ENCODE measurements around the gene GHITM.
"Not testable (repeated sequence)": the region's sequence is repeated elsewhere in the genome, so short reads cannot be mapped to it uniquely, and the experiment has no call there.

GHITM gene

DNA sequence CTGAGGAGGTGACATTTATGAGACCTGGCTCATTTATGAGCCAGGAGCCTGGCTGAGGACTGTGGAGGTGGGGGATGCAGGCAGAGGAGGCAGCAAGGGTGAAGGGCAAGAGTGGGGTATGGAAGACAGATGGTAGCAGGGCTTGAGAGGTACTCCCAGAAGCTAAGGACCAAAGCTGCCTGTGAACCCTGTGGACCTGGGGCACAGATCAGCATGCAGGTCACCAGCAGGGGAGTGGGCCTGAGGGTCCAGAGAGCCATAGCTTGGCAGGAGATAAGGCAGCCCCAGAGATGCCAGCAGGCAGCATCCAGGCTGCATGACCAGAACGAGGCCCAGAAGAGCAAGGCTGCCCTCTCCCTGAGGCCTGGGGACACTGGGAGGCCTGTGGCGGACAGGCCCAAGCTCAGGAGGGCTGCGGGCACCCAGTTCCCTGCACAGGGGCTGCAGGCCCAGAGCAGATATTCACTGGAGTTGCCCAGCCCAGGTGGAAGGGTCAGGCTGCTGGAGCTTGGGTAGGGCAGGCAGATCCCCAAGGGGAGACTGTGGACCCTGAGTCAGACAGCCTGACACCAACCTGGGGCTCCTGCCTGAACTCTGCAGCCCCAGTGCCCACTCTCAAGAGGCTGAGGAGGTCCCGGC lies 37.6 kb downstream of the GHITM start:
- DNase-seq (ENCODE audit: low read depth), result no peak

GRCh38 chr10:84177541-84178141 lies 38.3 kb downstream of the GHITM start:
- no peak for DNase-seq (ENCODE audit: low read depth)

GRCh38 chr10:84178160-84178609 lies 38.9 kb downstream of the GHITM start:
- no peak for DNase-seq (ENCODE audit: low read depth)

- DNase-seq (ENCODE audit: low read depth), result peak; percentile 77
These were observed 39.9 kb downstream of the GHITM start for GRCh38 chr10:84179059-84179710.

DNA sequence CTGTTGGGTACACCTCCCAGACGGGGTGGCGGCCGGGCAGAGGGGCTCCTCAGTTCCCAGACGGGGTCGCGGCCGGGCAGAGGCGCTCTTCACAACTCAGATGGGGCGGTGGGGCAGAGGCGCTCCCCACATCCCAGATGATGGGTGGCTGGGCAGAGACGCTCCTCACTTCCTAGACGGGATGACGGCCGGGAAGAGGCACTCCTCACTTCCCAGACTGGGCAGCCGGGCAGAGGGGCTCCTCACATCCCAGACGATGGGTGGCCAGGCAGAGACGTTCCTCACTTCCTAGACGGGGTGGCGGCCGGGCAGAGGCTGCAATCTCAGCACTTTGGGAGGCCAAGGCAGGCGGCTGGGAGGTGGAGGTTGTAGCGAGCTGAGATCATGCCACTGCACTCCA lies 41.1 kb downstream of the GHITM start:
- not testable (repeated sequence) for DNase-seq (ENCODE audit: low read depth)

- no peak for DNase-seq (ENCODE audit: low read depth)
These were observed 42.3 kb downstream of the GHITM start for GRCh38 chr10:84181631-84182030.

DNA sequence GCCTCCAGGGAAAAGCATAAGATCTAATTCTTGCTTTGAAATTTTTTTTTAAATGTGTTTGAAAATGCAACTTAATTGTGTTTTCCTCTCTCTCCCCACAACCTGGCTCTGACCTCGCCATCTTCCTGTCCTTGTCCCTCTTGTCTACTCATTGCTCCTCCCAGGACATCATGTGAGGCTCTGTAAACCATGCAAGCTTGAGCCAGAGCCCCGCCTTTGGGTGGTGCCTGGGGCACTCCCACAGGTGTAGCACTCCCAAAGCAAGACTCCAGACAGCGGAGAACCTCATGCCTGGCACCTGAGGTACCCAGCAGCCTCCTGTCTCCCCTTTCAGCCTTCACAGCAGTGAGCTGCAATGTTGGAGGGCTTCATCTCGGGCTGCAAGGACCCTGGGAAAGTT lies 45.2 kb downstream of the GHITM start:
- no peak for DNase-seq (ENCODE audit: low read depth)

GRCh38 chr10:84185526-84186175 lies 46.3 kb downstream of the GHITM start:
- no peak for DNase-seq (ENCODE audit: low read depth)

DNA sequence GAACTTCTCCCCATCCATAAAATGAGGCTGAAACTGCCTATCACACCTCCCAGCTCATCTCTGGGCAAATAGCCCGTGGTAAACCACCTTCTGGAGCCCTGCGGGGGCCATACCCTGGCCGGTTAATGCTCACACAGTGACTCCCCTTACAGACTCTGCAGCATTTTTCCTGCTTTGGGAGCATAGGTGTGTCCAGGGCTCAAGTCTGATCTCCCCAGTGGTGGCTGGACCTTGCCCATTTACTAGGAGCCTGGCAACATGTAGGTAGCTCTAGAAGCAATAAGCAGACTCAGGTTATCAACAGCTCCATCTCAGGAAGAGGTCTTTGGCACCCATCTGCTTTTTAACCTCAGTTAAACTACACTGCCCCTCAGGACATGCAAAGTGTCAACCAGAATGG lies 49.5 kb downstream of the GHITM start:
- DNase-seq (ENCODE audit: low read depth), result no peak

- no peak for DNase-seq (ENCODE audit: low read depth)
These were observed 51.3 kb downstream of the GHITM start for GRCh38 chr10:84190621-84191020.

- no peak for DNase-seq (ENCODE audit: low read depth)
These were observed 51.8 kb downstream of the GHITM start for GRCh38 chr10:84191106-84191505.

GRCh38 chr10:84193327-84193726 lies 54.0 kb downstream of the GHITM start:
- no peak for DNase-seq (ENCODE audit: low read depth)

DNA sequence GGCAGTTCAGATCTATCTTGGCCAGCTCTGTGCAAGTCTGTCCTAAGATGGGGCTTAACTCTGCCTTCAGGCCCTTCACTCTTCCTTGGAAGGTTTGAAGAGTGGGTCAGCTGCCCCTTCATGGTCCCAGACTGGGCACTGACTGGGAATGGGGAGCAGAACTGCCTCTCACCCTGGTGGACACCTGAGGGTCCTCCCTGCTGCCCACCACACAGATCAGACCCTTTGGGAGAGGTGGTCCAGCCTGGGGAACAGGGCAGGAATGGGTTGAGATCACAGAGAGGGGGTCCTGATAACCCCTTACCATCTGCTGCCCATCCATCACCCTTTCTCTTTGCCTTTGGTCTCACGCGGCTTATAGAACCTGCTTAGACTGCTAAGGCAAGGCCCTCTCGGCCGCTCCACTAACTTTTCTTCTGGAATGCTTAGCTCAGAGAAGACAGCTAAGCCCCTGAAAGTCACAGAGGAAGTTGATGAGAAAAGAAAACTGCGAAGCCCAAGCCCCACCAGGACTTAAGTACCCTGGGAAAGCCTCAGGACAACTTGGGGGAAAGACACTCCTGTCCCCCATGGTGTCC lies 54.6 kb downstream of the GHITM start:
- no peak for DNase-seq (ENCODE audit: low read depth)

GRCh38 chr10:84194424-84195043 lies 55.2 kb downstream of the GHITM start, which contains the start of gene CDHR1:
TSS of gene CDHR1 (plus strand) at chr10:84194537. CDS start at chr10:84194761, 224 bp downstream.
- DNase-seq (ENCODE audit: low read depth), result no peak

- no peak for DNase-seq (ENCODE audit: low read depth)
These were observed 55.9 kb downstream of the GHITM start for GRCh38 chr10:84195044-84195830.

- DNase-seq (ENCODE audit: low read depth), result no peak
These were observed 56.8 kb downstream of the GHITM start for GRCh38 chr10:84196083-84196482.

- DNase-seq (ENCODE audit: low read depth), result no peak
These were observed 57.6 kb downstream of the GHITM start for GRCh38 chr10:84196941-84197340.

DNA sequence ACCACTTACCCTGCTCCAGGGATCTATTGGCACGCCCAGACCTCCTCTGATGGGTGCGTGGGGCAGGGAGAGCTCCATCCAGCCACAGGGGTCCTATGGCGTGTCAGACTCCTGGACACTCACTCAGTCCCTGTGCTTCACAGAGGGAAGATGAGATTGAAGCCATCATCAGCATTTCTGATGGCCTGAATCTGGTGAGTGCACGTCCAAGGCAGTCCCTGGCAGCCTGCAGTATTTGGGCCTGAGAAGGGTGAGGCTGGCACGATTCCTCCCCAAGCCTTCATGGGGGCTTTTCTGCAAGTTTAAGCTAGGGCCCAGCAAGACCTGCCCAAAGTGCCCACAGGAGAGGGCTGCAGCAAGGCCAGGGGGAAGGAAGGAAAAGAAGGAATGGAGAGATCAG lies 58.3 kb downstream of the GHITM start:
- no peak for DNase-seq (ENCODE audit: low read depth)

GRCh38 chr10:84198206-84198915 lies 59.1 kb downstream of the GHITM start:
- DNase-seq (ENCODE audit: low read depth), result no peak

GRCh38 chr10:84200537-84201243 lies 61.4 kb downstream of the GHITM start:
- no peak for DNase-seq (ENCODE audit: low read depth)

Data from fibroblast of gingiva (primary cell).